Neutrophil (primary cell): Measurements from ENCODE around the gene ILF2.
"Not testable (repeated sequence)": the region's sequence is repeated elsewhere in the genome, so short reads cannot be mapped to it uniquely, and the experiment has no call there.

Experiments used
- H3K27ac ChIP-seq: fragments of 200-600 bp; sonication (generic); 2 replicates; pipeline ENCODE4 v1.5.1; 2016; ENCODE audit warnings: mild to moderate bottlenecking, moderate library complexity
- H3K27me3 ChIP-seq: fragments of 200-600 bp; sonication (generic); 2 replicates; pipeline ENCODE4 v1.6.0; 2016; ENCODE audit warnings: mild to moderate bottlenecking
- H3K36me3 ChIP-seq: fragments of 200-600 bp; sonication (generic); 2 replicates; pipeline ENCODE4 v1.5.1; 2017
- H3K4me1 ChIP-seq, 2 experiments: fragments of 200-600 bp in 1 of 2; sonication (generic) in 1 of 2; 1 replicate in 1 of 2; 2 replicates in 1 of 2; pipeline versions ENCODE4 v1.5.1 to v1.6.1; 2013 to 2016; ENCODE audit warnings: low read depth in 1 of 2, low read length in 1 of 2, mild to moderate bottlenecking in 1 of 2, moderate library complexity in 1 of 2; ENCODE audit not compliant: control insufficient read depth in 1 of 2, insufficient read depth in 1 of 2
- H3K4me3 ChIP-seq, 2 experiments: fragments of 200-600 bp in 1 of 2; sonication (generic) in 1 of 2; 1 replicate in 1 of 2; 2 replicates in 1 of 2; pipeline ENCODE4 v1.5.1; 2013 to 2016; ENCODE audit warnings: low read depth in 1 of 2, low read length in 1 of 2, mild to moderate bottlenecking in 1 of 2, moderate library complexity in 1 of 2
- H3K9me3 ChIP-seq: fragments of 200-600 bp; sonication (generic); 2 replicates; pipeline ENCODE4 v1.5.1; 2016
- TF ChIP-seq, protein P1 (sequence below): fragments of 200-600 bp; sonication (generic); IDR thresholded peaks from 2 replicates; pipeline ENCODE4 v1.5.1; 2016; ENCODE audit warnings: antibody characterized with exemption

ILF2 gene

DNA sequence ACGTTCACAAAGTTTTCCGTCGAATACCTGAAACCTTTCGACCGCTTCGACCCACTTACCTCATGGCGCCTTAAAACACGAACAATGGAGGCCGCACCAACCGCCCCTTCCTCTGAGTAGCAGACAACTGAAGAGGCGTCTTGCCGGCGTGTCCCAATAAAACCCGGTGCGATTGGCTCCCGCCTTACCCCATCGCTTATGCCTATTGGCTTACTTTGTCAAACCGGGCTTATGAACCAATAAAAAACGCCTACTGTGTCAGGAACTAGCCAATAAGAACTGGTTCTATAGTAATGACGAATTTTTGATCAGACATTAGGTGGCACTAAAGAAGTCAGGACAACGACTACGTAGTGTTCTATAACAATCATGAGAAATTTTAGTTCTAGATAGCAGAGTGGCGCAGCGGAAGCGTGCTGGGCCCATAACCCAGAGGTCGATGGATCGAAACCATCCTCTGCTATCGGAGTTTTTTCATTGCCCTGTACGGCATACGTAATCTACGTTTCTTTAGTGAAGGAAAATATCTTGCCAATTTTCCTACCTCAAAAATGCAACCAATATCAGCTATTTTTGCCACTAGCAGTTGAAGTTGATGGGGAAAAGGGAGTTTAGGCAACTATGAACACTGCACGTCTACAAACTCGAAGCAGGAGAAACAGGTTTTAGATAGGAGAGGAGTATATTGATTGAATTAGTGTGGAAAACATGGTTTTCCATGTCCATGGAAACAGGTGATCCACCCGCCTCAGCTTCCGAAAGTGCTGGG, at the start of gene ILF2:
Gene ILF2 (minus strand): TSS at position 135 of the 769 bp plus-strand sequence. CDS start 71 bp downstream, at position 64.
- Histone ChIP-seq H3K9me3 (no peaks in the 10 kb centered on the region), H3K27ac (peak within 1 kb of the TSS; percentile 69), H3K4me3 (peak within 1 kb of the TSS; percentile 62 to 84), H3K4me1 (peaks cover 18 to 19% of the 10 kb centered on the region in 2 experiments), H3K36me3 (peaks cover 19% of the 10 kb centered on the region), H3K27me3 (no peaks in the 10 kb centered on the region)
- TF ChIP-seq, protein P1, sequence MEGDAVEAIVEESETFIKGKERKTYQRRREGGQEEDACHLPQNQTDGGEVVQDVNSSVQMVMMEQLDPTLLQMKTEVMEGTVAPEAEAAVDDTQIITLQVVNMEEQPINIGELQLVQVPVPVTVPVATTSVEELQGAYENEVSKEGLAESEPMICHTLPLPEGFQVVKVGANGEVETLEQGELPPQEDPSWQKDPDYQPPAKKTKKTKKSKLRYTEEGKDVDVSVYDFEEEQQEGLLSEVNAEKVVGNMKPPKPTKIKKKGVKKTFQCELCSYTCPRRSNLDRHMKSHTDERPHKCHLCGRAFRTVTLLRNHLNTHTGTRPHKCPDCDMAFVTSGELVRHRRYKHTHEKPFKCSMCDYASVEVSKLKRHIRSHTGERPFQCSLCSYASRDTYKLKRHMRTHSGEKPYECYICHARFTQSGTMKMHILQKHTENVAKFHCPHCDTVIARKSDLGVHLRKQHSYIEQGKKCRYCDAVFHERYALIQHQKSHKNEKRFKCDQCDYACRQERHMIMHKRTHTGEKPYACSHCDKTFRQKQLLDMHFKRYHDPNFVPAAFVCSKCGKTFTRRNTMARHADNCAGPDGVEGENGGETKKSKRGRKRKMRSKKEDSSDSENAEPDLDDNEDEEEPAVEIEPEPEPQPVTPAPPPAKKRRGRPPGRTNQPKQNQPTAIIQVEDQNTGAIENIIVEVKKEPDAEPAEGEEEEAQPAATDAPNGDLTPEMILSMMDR, result no peak

DNA sequence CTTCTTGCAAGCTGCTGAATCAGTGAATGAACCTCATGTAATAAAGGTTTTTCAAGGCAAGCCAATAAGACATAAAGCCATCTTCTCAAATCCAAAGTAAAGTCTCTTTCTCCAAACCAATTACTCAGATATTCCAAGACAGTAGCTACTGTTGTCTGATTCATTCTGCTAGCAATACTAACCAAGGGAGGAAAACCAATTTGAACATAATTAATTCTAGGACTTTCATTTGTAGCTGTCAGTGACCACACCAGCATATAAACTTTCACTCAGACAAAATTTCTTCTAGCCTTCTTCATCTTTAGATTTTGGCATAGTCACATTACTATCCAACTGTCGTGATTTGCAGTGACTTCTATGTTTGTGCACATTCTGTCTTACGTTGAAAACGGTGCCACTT, 46.5 kb upstream of the ILF2 start:
- Histone ChIP-seq H3K27me3 (no peaks in the 10 kb centered on the region), H3K9me3 (no peaks in the 10 kb centered on the region), H3K27ac (no peak overlapping the region), H3K4me1 (no peaks in the 10 kb centered on the region), H3K36me3 (no peaks in the 10 kb centered on the region), H3K4me3 (no peak overlapping the region)
- TF ChIP-seq, protein P1, result no peak

DNA sequence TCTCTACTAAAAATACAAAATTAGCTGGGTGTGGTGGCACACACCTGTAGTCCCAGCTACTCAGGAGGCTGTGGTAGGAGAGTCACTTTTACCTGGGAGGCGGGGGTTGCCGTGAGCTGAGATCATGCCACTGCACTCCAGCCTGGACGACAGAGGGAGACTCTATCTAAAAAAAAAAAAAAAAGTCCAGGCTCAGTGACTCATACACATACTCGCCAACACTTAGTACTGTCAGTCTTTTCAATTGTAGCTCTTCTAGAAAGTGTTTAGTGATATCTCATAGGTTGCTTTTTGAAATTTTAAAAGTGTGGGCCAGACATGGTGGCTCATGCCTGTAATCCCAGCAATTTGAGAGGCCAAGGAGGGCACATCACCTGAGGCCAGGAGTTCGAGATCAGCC, 45.4 kb upstream of the ILF2 start:
- not testable (repeated sequence) for H3K9me3 ChIP-seq, H3K27ac ChIP-seq, H3K4me1 ChIP-seq, H3K27me3 ChIP-seq, H3K36me3 ChIP-seq, H3K4me3 ChIP-seq

DNA sequence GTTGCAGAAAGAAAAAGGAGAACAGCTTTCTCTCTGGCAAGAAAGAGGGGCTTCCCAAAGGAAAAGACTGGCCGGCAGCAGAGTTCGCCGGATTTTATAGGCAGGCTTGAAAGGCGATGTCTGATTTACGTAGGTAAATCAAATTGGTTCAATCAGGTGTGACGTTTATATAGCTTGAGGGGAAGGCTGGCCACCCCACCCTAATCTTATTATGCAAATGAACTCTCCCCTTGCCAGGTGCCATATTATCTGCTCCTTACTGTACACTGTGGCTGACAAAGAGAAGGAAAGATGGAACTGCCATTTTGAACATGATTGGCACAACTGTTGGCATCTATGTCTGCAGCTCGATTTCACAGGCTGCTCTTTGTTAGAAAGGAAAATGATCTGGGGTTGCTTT, 40.2 kb upstream of the ILF2 start:
- H3K9me3 ChIP-seq, result no peaks in the 10 kb centered on the region
- H3K4me1 ChIP-seq, result no peaks in the 10 kb centered on the region
- no peak overlapping the region for H3K4me3 ChIP-seq
- TF ChIP-seq, protein P1, result no peak
- peaks cover 10% of the 10 kb centered on the region for H3K27me3 ChIP-seq
- no peaks in the 10 kb centered on the region for H3K36me3 ChIP-seq
- H3K27ac ChIP-seq, result no peak overlapping the region

DNA sequence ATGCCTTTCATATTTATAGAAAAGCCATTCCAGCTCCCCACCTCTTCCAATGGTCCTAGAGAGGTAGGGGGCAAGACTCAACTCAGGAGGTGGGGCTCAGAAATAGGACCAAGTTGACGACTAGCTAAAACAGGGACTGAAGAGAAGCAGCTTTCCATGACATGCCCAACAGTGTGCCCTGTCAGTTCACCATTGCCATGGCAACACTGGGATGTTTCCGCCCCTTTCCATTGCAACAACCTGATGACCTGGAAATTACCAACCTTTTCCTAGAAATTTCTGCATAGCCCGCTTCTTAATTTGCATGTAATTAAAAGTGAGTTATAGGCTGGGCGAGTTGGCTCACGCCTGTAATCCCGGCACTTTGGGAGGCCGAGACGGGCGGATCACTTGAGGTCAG, 34.7 kb upstream of the ILF2 start:
- no peaks in the 10 kb centered on the region for H3K36me3 ChIP-seq
- H3K4me1 ChIP-seq, result no peaks in the 10 kb centered on the region
- H3K27ac ChIP-seq, result no peak overlapping the region
- H3K4me3 ChIP-seq, result no peak overlapping the region
- TF ChIP-seq, protein P1, result no peak
- peaks cover under 1% of the 10 kb centered on the region for H3K27me3 ChIP-seq
- H3K9me3 ChIP-seq, result no peaks in the 10 kb centered on the region

DNA sequence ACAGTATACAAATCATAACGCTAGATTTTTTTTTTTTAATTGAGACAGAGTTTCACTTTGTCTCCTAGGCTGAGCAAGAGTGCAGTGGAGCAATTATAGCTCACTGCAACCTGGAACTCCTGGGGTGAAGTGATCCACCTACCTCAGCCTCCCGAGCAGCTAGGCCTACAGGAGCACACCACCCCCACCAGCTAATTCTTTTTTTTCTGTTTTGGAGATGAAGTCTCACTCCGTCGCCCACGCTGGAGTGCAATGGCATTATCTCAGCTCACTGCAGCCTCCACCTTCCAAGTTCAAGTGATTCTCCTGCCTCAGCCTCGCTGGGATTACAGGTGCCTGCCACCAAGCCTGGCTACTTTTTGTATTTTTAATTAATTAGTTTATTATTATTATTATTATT, 29.0 kb upstream of the ILF2 start:
- Histone ChIP-seq H3K36me3 (no peaks in the 10 kb centered on the region), H3K9me3 (no peaks in the 10 kb centered on the region), H3K27ac (no peak overlapping the region), H3K4me3 (no peak overlapping the region), H3K27me3 (no peaks in the 10 kb centered on the region), H3K4me1 (peaks cover 8% of the 10 kb centered on the region in 2 experiments)
- TF ChIP-seq, protein P1, result no peak
